ENCODE measurements around the gene ZNF207.
A peak's percentile ranks its signal among the peaks of the same experiment; 100 is the strongest.

- TF ChIP-seq TAF1 (conservative IDR thresholded peaks at IDR 0.05) (no peak), CTCF (IDR thresholded peaks at IDR 0.05; ENCODE audit: low read depth, low read length, missing input control) (no peak), JUND (IDR thresholded peaks at IDR 0.05) (no peak), RXRA (IDR thresholded peaks at IDR 0.05) (peak; percentile 21 to 89), GABPA (IDR thresholded peaks at IDR 0.05 in 1 of 2, conservative IDR thresholded peaks at IDR 0.05 in 1 of 2) (no peak), MAX (IDR thresholded peaks at IDR 0.05) (no peak), FOXA2 (IDR thresholded peaks at IDR 0.05) (no peak), SP1 (IDR thresholded peaks at IDR 0.05) (peak; percentile 57), YY1 (IDR thresholded peaks at IDR 0.05) (no peak), NR2F2 (IDR thresholded peaks at IDR 0.05) (peak; percentile 38)
- TF ChIP-seq, protein P1, sequence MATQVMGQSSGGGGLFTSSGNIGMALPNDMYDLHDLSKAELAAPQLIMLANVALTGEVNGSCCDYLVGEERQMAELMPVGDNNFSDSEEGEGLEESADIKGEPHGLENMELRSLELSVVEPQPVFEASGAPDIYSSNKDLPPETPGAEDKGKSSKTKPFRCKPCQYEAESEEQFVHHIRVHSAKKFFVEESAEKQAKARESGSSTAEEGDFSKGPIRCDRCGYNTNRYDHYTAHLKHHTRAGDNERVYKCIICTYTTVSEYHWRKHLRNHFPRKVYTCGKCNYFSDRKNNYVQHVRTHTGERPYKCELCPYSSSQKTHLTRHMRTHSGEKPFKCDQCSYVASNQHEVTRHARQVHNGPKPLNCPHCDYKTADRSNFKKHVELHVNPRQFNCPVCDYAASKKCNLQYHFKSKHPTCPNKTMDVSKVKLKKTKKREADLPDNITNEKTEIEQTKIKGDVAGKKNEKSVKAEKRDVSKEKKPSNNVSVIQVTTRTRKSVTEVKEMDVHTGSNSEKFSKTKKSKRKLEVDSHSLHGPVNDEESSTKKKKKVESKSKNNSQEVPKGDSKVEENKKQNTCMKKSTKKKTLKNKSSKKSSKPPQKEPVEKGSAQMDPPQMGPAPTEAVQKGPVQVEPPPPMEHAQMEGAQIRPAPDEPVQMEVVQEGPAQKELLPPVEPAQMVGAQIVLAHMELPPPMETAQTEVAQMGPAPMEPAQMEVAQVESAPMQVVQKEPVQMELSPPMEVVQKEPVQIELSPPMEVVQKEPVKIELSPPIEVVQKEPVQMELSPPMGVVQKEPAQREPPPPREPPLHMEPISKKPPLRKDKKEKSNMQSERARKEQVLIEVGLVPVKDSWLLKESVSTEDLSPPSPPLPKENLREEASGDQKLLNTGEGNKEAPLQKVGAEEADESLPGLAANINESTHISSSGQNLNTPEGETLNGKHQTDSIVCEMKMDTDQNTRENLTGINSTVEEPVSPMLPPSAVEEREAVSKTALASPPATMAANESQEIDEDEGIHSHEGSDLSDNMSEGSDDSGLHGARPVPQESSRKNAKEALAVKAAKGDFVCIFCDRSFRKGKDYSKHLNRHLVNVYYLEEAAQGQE (IDR thresholded peaks at IDR 0.05), result no peak
- TF ChIP-seq, protein P2, sequence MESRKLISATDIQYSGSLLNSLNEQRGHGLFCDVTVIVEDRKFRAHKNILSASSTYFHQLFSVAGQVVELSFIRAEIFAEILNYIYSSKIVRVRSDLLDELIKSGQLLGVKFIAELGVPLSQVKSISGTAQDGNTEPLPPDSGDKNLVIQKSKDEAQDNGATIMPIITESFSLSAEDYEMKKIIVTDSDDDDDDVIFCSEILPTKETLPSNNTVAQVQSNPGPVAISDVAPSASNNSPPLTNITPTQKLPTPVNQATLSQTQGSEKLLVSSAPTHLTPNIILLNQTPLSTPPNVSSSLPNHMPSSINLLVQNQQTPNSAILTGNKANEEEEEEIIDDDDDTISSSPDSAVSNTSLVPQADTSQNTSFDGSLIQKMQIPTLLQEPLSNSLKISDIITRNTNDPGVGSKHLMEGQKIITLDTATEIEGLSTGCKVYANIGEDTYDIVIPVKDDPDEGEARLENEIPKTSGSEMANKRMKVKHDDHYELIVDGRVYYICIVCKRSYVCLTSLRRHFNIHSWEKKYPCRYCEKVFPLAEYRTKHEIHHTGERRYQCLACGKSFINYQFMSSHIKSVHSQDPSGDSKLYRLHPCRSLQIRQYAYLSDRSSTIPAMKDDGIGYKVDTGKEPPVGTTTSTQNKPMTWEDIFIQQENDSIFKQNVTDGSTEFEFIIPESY (IDR thresholded peaks at IDR 0.05), result no peak
Measured at GRCh38 chr17:32302860-32303649, 46.9 kb upstream of the ZNF207 start.
